ENCODE data around the gene SPRR1A.

Gene SPRR1A

DNA sequence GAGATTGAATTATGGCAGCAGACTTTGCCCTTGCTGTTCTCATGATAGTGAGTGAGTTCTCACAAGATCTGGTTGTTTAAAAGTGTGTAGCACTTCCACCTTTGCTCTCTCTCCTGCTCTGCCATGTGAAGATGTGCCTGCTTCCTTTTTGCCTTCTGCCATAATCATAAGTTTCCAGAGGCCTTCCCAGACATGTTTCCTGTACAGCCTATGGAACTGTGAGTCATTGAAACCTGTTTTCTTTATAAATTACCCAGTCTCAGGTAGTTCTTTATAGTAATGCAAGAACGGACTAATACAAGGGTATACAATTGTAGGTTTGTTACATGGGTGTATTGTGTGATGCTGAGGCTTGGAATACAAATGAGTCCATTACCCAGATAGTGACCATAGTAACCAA lies 51.3 kb downstream of the SPRR1A start:
- H3K9me3 Mint-ChIP-seq, result no peaks in the 10 kb centered on the region
- no peaks in the 10 kb centered on the region for H3K36me3 Mint-ChIP-seq
- H3K4me3 Mint-ChIP-seq, result no peak overlapping the region
- no peak overlapping the region for H3K27ac Mint-ChIP-seq
- DNase-seq (ENCODE audit: low spot score in 2 of 2) (no peak), ATAC-seq (no peak)
- H3K4me1 Mint-ChIP-seq, result no peaks in the 10 kb centered on the region

Data from stimulated activated effector memory CD8-positive, alpha-beta T cell treated with anti-CD3 and anti-CD28 coated beads, Interleukin-12 subunit alpha, Interleukin-12 subunit beta, amount 100 ng/mL, for 72 hours (primary cell).